HL-60 (cell line): Measurements from ENCODE around the gene JAKMIP1.

ENCODE experiments used
- CTCF ChIP-seq: IDR thresholded peaks from one replicate; pipeline ENCODE4 v1.5.1; 2011; ENCODE audit warnings: low read length, control low read depth, inconsistent platforms; ENCODE audit not compliant: insufficient read depth
- GABPA ChIP-seq: IDR thresholded peaks from 2 replicates; pipeline ENCODE4 v1.6.1; 2012; ENCODE audit warnings: low read depth
- POLR2AphosphoS5 ChIP-seq: IDR thresholded peaks from 2 replicates; pipeline ENCODE4 v1.6.1; 2012; ENCODE audit warnings: low read depth
- REST ChIP-seq: IDR thresholded peaks from 2 replicates; pipeline ENCODE4 v1.6.1; 2012; ENCODE audit warnings: low read depth; ENCODE audit not compliant: insufficient replicate concordance

GRCh38 chr4:6043188-6043587 lies 157.2 kb downstream of the JAKMIP1 start:
- TF ChIP-seq CTCF (no peak), POLR2AphosphoS5 (no peak), REST (no peak), GABPA (no peak)
